Activated naive CD8-positive, alpha-beta T cell treated with anti-CD3 and anti-CD28 coated beads, Interleukin-2, amount 10 ng/mL, durations not matched to agents 7 days and 5 days (primary cell): ENCODE measurements around the gene IL4R. TPM values are rescaled to one million over a fixed set of nuclear protein-coding genes. Genes with fewer than 3 reads are reported as not detected.

ENCODE experiments used
- ATAC-seq: fragments of 150-1000 bp; cut with Tn5 transposase; one replicate; pipeline ENCODE4 v1.10.0; 2021; ENCODE audit warnings: low read depth, moderate library complexity
- POLR2A ChIA-PET: fragments of 350-600 bp; sonication (Branson Sonifier 250); formaldehyde crosslinking; loops from one replicate; lab custom pipeline; 2021; ENCODE audit warnings: antibody characterized with exemption; lab: Charles Lee
- DNase-seq: peaks from one replicate; pipeline ENCODE4 v3.0.0; 2021
- H3K27ac Mint-ChIP-seq: one replicate; pipeline ENCODE4 v1.8.0; 2022; ENCODE audit warnings: mild to moderate bottlenecking, mixed read lengths
- H3K27me3 Mint-ChIP-seq: one replicate; pipeline ENCODE4 v1.8.0; 2022; ENCODE audit warnings: mild to moderate bottlenecking, moderate library complexity, mixed read lengths
- H3K36me3 Mint-ChIP-seq: one replicate; pipeline ENCODE4 v1.8.0; 2021; ENCODE audit warnings: mild to moderate bottlenecking, mixed read lengths
- H3K4me1 Mint-ChIP-seq: one replicate; pipeline ENCODE4 v1.8.0; 2021; ENCODE audit warnings: mixed read lengths
- H3K4me3 Mint-ChIP-seq: one replicate; pipeline ENCODE4 v1.8.0; 2022; ENCODE audit warnings: mild to moderate bottlenecking, moderate library complexity, mixed read lengths
- H3K9me3 Mint-ChIP-seq: one replicate; pipeline ENCODE4 v1.8.0; 2021; ENCODE audit warnings: mixed read lengths
- total RNA-seq, 2 experiments: library from RNA; stranded (reverse); gene quantifications; one replicate each; pipeline ENCODE4 v1.2.3, GENCODE V29; 2021

The IL4R gene
- total RNA-seq, 2 experiments from 2014 or later = 215 TPM

DNA sequence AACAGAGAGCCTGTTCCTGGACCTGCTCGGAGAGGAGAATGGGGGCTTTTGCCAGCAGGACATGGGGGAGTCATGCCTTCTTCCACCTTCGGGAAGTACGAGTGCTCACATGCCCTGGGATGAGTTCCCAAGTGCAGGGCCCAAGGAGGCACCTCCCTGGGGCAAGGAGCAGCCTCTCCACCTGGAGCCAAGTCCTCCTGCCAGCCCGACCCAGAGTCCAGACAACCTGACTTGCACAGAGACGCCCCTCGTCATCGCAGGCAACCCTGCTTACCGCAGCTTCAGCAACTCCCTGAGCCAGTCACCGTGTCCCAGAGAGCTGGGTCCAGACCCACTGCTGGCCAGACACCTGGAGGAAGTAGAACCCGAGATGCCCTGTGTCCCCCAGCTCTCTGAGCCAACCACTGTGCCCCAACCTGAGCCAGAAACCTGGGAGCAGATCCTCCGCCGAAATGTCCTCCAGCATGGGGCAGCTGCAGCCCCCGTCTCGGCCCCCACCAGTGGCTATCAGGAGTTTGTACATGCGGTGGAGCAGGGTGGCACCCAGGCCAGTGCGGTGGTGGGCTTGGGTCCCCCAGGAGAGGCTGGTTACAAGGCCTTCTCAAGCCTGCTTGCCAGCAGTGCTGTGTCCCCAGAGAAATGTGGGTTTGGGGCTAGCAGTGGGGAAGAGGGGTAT, 48.9 kb downstream of the IL4R start:
- POLR2A ChIA-PET = interaction anchor here (1.0 to 1.7 kb wide), 3 partner anchors 100 to 193 kb away, joined by 4 to 6 read pairs (median 4); no protein-coding TSS in a partner anchor
- H3K27ac Mint-ChIP-seq = peak overlapping the region; percentile 52
- DNase-seq (no peak), ATAC-seq (no peak)
- H3K4me3 Mint-ChIP-seq = no peak overlapping the region
- peaks cover 28% of the 10 kb centered on the region for H3K4me1 Mint-ChIP-seq
- H3K27me3 Mint-ChIP-seq = no peaks in the 10 kb centered on the region
- no peaks in the 10 kb centered on the region for H3K9me3 Mint-ChIP-seq
- peaks cover 59% of the 10 kb centered on the region for H3K36me3 Mint-ChIP-seq

DNA sequence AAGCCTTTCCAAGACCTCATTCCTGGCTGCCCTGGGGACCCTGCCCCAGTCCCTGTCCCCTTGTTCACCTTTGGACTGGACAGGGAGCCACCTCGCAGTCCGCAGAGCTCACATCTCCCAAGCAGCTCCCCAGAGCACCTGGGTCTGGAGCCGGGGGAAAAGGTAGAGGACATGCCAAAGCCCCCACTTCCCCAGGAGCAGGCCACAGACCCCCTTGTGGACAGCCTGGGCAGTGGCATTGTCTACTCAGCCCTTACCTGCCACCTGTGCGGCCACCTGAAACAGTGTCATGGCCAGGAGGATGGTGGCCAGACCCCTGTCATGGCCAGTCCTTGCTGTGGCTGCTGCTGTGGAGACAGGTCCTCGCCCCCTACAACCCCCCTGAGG, 49.5 kb downstream of the IL4R start:
- Mint-ChIP-seq H3K4me3 (no peak overlapping the region), H3K9me3 (no peaks in the 10 kb centered on the region), H3K27me3 (no peaks in the 10 kb centered on the region), H3K27ac (peak overlapping the region; percentile 71), H3K4me1 (peaks cover 32% of the 10 kb centered on the region), H3K36me3 (peaks cover 54% of the 10 kb centered on the region)
- no peak for ATAC-seq
- POLR2A ChIA-PET = interaction anchor here (1.0 kb wide), 1 partner anchor 183 kb away, joined by 4 read pairs; no protein-coding TSS in a partner anchor
- DNase-seq = no peak

DNA sequence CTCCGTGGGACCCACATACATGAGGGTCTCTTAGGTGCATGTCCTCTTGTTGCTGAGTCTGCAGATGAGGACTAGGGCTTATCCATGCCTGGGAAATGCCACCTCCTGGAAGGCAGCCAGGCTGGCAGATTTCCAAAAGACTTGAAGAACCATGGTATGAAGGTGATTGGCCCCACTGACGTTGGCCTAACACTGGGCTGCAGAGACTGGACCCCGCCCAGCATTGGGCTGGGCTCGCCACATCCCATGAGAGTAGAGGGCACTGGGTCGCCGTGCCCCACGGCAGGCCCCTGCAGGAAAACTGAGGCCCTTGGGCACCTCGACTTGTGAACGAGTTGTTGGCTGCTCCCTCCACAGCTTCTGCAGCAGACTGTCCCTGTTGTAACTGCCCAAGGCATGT, 50.0 kb downstream of the IL4R start:
- peaks cover 36% of the 10 kb centered on the region for H3K4me1 Mint-ChIP-seq
- peak overlapping the region; percentile 71 for H3K27ac Mint-ChIP-seq
- DNase-seq (no peak), ATAC-seq (no peak)
- H3K36me3 Mint-ChIP-seq = peaks cover 48% of the 10 kb centered on the region
- POLR2A ChIA-PET = interaction anchor here (1.0 kb wide), 1 partner anchor 184 kb away, joined by 4 read pairs; no protein-coding TSS in a partner anchor
- no peaks in the 10 kb centered on the region for H3K9me3 Mint-ChIP-seq
- H3K4me3 Mint-ChIP-seq = no peak overlapping the region
- no peaks in the 10 kb centered on the region for H3K27me3 Mint-ChIP-seq

DNA sequence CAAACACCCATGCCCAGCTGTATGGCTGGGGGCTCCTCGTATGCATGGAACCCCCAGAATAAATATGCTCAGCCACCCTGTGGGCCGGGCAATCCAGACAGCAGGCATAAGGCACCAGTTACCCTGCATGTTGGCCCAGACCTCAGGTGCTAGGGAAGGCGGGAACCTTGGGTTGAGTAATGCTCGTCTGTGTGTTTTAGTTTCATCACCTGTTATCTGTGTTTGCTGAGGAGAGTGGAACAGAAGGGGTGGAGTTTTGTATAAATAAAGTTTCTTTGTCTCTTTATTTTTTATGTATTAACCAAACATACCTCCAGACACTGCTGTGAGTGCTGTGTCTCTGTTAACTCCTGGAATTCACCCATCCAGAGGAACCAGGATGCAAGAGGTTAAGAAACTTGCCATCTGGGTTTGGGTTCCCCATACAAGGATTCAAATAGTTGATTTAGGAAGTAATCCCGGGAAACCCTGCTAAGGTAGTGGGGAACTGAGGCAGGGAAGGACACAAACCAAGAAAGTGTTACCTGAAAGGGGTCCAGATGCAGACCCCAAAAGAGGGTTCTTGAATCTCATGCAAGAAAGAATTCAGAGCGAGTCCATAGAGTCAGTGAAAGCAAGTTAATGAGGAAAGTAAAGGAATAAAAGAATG, 50.8 kb downstream of the IL4R start:
- Mint-ChIP-seq H3K36me3 (peaks cover 40% of the 10 kb centered on the region), H3K9me3 (no peaks in the 10 kb centered on the region), H3K4me1 (peaks cover 41% of the 10 kb centered on the region), H3K27me3 (no peaks in the 10 kb centered on the region), H3K4me3 (no peak overlapping the region), H3K27ac (peak overlapping the region; percentile 71)
- no peak for DNase-seq
- POLR2A ChIA-PET = interaction anchor here (0.7 to 3.8 kb wide), 2 partner anchors 42 to 130 kb away, joined by 5 to 39 read pairs; no protein-coding TSS in a partner anchor
- no peak for ATAC-seq

DNA sequence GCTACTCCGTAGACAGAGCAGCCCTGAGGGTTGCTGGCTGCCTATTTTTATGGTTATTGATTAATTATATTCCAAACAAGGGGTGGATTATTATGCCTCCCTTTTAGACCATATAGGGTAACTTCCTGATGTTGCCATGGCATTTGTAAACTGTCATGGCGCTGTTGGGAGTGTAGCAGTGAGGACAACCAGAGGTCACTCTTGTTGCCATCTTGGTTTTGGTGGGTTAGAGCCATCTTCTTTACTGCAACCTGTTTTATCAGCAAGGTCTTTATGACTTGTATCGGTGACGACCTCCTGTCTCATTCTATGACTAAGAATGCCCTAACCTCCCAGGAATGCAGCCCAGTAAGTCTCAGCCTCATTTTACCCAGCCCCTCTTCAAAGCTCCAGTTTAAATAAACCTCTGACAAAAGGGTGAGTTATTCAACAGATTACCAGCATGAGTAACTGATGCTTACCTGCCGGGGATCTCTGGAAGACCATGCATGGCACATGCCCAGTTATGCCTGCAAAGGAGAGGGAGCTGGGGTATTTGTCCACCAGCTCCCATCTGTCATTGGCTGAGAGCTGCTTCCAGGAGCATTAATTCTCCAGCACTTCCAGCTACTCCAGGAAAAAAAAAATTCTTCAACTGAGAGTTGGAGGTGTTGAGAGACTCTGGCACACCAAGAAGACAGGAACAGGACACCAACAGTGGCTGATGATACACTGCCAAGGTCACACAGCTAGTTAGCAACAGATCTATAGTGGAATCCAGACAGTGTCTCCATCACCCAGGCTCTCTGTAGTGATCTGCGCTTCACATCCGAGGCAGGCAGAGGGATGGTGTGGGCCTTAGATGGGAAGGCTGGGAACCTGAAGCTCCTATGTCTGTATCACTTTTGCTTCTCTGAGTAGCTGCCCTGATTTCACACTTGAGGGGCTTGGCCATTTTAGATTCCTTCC, 51.6 kb downstream of the IL4R start:
- POLR2A ChIA-PET = interaction anchor here (0.8 to 4.1 kb wide), 9 partner anchors 12 to 166 kb away, joined by 3 to 45 read pairs (median 3); no protein-coding TSS in a partner anchor
- Mint-ChIP-seq H3K36me3 (peaks cover 46% of the 10 kb centered on the region), H3K4me3 (peak overlapping the region; percentile 25), H3K4me1 (peaks cover 46% of the 10 kb centered on the region), H3K27me3 (no peaks in the 10 kb centered on the region), H3K9me3 (peaks cover 5% of the 10 kb centered on the region), H3K27ac (peak overlapping the region; percentile 71)
- no peak for DNase-seq
- ATAC-seq = no peak

DNA sequence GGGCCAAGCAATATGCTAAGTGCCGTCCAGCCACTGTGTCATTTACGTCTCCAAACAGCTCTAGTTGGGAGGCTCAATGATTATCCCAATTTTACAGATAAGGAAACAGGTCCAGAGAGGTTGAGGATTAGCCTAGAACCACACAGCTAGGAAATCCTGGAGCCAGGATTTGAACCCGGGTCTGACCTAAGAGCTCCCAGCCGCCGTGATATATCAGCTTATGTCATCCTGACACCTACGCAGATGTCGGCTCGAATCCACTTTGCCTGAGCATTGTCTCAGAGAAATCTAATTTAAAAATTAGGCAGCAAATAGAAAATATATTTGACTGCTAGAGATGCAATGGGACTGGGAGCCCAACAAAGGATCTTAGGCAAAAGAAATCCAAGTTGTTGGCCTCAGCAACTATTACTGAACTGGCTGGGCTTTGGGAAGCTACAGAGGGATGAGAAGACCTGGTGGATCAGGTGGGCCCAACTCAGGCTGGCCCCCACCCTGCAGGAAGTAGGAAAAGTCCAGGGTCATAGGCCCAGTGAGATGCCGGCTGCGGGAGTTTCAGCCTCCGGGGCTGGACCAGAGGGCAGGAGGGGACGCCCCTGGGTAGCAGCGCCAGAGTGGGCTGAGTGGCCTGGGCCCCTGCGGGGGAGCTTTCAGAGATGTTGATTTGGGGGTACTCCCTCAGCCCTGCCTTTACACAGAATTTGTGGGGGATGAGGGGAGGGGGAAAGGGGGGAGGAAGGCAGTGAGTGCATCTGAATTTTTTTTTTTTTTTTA, 53.1 kb downstream of the IL4R start:
- Mint-ChIP-seq H3K4me3 (peak overlapping the region; percentile 72), H3K4me1 (peaks cover 49% of the 10 kb centered on the region), H3K36me3 (peaks cover 39% of the 10 kb centered on the region), H3K27me3 (no peaks in the 10 kb centered on the region), H3K9me3 (peaks cover 8% of the 10 kb centered on the region), H3K27ac (peak overlapping the region; percentile 97)
- POLR2A ChIA-PET = interaction anchor here (0.6 to 4.1 kb wide), 26 partner anchors 10 to 211 kb away, joined by 3 to 45 read pairs (median 4); partner anchors contain the start of genes IL21R, KDM8 and NSMCE1
- ATAC-seq (peak; percentile 28), DNase-seq (peak; percentile 69)

DNA sequence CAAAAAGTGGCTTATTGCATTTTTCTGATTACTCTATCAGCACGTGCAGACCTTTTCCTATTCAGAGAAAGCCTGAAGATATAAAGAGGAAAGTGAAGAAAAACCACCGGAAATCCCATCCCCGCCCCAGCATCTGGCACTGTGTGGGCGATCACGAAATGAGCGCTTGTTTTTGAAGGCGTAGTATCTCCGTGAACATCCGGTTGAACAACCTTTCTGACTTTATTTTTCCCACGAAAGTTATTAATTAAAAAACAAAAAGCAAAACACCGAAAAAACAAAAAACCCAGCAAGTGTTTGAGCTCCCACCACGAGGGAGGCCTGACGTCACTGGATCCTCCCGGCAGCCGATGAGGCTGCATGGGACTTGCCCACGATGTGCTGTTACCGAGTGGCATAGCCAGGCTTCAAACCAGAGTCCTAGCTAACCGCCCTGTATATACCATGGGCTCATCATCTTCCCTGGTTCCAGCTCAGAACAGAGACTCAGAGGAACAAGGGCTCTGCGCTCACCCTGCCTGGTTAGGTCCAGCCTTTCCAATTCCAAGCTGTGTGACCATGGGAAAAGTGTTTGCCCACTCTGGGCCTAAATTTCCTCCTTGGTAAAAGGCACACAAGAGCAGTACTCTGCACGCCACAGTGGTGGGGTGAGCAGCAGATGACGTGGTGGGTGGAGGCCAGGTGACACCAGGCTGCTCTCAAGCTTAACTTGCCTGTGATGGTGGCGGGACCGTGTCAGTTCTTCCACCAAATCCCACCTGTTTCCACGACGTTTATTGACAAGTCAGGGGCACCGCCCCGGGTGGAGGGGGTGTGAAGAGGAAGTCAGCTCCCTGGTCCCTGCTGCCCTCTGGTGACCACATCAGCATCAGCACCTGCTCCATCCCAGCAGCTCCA, 53.9 kb downstream of the IL4R start:
- Mint-ChIP-seq H3K4me3 (peak overlapping the region; percentile 72), H3K27me3 (no peaks in the 10 kb centered on the region), H3K27ac (peak overlapping the region; percentile 97), H3K9me3 (peaks cover 8% of the 10 kb centered on the region), H3K4me1 (peaks cover 47% of the 10 kb centered on the region), H3K36me3 (peaks cover 31% of the 10 kb centered on the region)
- DNase-seq (peak; percentile 83), ATAC-seq (peak; percentile 68)
- POLR2A ChIA-PET = interaction anchor here (0.5 to 4.1 kb wide), 27 partner anchors 9 to 212 kb away, joined by 3 to 45 read pairs (median 5); partner anchors contain the start of genes IL21R, KDM8 and NSMCE1

DNA sequence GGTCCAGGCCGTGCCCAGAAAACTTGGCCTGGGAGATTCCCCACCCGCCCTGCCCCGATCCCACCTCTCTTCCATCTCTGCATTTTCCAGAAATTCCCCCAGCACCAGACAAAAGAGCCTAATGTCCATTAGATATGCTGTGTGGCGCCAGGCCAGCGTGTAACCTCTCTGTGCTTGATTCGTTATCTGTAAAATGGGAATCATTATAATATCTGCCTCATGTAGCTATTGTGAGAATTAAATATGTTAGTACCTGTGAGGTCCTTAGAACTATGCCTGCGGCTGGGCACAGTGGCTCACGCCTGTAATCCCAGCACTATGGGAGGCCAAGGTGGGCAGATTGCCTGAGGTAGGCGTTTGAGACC, 54.6 kb downstream of the IL4R start:
- ATAC-seq = no peak
- H3K36me3 Mint-ChIP-seq = peaks cover 29% of the 10 kb centered on the region

DNA sequence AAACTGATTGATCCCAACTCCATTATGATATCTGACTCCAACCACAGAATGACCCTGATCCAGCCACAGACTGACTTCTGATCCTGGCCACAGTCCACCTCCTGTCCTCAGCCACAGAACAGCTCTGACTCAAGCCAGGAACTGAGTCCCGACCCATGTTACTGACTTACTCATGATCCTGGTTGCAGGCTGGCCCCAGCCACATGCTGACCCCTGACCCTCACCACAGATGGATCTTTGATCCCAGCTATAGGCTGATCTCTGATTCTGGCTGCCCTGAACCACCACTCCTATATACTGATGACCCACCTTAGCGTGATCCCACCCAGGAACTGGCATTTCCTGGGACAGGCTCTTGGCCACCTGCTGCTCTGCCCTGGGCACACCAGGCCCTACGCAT, 56.0 kb downstream of the IL4R start:
- DNase-seq = peak; percentile 23
- H3K27me3 Mint-ChIP-seq = no peaks in the 10 kb centered on the region
- H3K4me3 Mint-ChIP-seq = no peak overlapping the region
- H3K9me3 Mint-ChIP-seq = peaks cover 8% of the 10 kb centered on the region
- no peak for ATAC-seq
- H3K36me3 Mint-ChIP-seq = peaks cover 15% of the 10 kb centered on the region
- H3K27ac Mint-ChIP-seq = peak overlapping the region; percentile 13
- H3K4me1 Mint-ChIP-seq = peaks cover 39% of the 10 kb centered on the region
- POLR2A ChIA-PET = interaction anchor here (3.4 kb wide), 1 partner anchor 34 kb away, joined by 17 read pairs; the partner anchor contains the start of gene IL21R

More for the DNA sequence above, 54.6 kb downstream of the IL4R start:
- Mint-ChIP-seq H3K9me3 (peaks cover 8% of the 10 kb centered on the region), H3K27ac (peak overlapping the region; percentile 97), H3K4me1 (peaks cover 47% of the 10 kb centered on the region), H3K27me3 (no peaks in the 10 kb centered on the region), H3K4me3 (peak overlapping the region; percentile 72)
- POLR2A ChIA-PET = interaction anchor here (0.5 to 4.1 kb wide), 21 partner anchors 9 to 209 kb away, joined by 3 to 45 read pairs (median 6); partner anchors contain the start of genes IL21R, KDM8 and NSMCE1
- no peak for DNase-seq

DNA sequence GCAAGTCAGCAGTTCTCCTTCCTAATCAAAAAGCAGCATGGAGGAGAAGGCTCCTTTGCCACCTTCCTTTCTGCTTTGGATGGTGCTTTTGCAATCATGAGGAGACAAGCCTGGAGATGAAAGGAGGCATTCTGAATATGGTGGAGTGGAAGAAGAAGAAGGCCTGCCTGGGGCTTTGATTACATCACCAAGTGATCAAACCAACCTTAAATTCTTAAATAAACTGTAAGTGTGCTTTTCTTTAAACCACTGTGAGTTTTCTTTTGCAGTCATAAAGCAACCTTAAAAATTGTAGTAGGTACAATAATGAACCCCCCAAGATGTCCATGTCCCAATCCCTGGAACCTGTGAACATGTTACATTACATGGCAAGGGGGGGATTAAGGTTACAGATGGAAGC, 56.5 kb downstream of the IL4R start:
- Mint-ChIP-seq H3K4me1 (peaks cover 35% of the 10 kb centered on the region), H3K9me3 (peaks cover 8% of the 10 kb centered on the region), H3K27ac (peak overlapping the region; percentile 13), H3K27me3 (no peaks in the 10 kb centered on the region), H3K36me3 (peaks cover 11% of the 10 kb centered on the region), H3K4me3 (no peak overlapping the region)
- POLR2A ChIA-PET = no interaction called here
- ATAC-seq (no peak), DNase-seq (no peak)

DNA sequence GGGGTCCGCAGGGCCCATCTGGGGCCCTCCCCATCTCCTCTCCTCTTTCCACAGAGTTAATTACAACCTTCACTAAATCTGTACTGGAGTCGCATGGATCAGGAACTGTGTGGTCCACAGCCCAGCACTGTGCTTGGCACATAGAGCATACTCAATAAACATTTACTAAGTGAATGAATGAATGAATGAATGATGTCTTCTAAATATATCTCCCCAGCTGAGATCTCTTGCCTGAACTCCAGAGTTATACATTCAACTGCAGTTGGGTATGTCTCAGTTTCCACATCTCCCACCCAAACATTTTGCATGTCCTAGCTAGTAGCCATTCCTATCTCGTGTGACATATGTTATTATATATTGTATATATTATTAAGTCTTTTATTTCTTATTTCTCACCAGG, 59.5 kb downstream of the IL4R start:
- Mint-ChIP-seq H3K4me3 (no peak overlapping the region), H3K36me3 (peaks cover 8% of the 10 kb centered on the region), H3K4me1 (peaks cover 32% of the 10 kb centered on the region), H3K27me3 (no peaks in the 10 kb centered on the region), H3K9me3 (peaks cover 8% of the 10 kb centered on the region), H3K27ac (no peak overlapping the region)
- DNase-seq = no peak
- no peak for ATAC-seq
- POLR2A ChIA-PET = interaction anchor here (1.0 to 4.0 kb wide), 4 partner anchors 29 to 138 kb away, joined by 4 to 17 read pairs (median 6); partner anchors contain the start of gene IL21R
